ENCODE measurements around the gene CNTN6.

GRCh38 chr3:1092771-1093170 is at the start of gene CNTN6:
- TF ChIP-seq CTCF (conservative IDR thresholded peaks at IDR 0.05; ENCODE audit: low read depth in 2 of 2) (no peak), EZH2 (IDR thresholded peaks at IDR 0.05; ENCODE audit: low read depth, unreplicated experiment) (no peak), POLR2AphosphoS5 (IDR thresholded peaks at IDR 0.05; ENCODE audit: low read depth) (no peak), EZH2phosphoT487 (IDR thresholded peaks at IDR 0.05; ENCODE audit: unreplicated experiment) (no peak)

Measured in GM23338 (cell line).